ENCODE data around the gene TMEM69. TPM values are rescaled to one million over a fixed set of nuclear protein-coding genes. Genes with fewer than 3 reads are reported as not detected.

TMEM69 gene
- total and polyA plus RNA-seq, 2 experiments from 2014 or later: 31.3 to 69.7 TPM

- Histone ChIP-seq H3K4me1 (ENCODE audit: low read depth) (peaks cover 3% of the 10 kb centered on the region), H3K4me3 (no peak overlapping the region), H3K9me3 (ENCODE audit: low read depth) (no peaks in the 10 kb centered on the region), H3K27ac (peak overlapping the region; percentile 53), H3K36me3 (peaks cover 29% of the 10 kb centered on the region), H3K27me3 (no peaks in the 10 kb centered on the region)
- no peak for TF ChIP-seq CTCF (IDR thresholded peaks at IDR 0.05; ENCODE audit: low read depth, low read length)
- DNase-seq (ENCODE audit: low read depth in 1 of 2, low spot score in 1 of 2): peak; percentile 15 to 78
Measured at GRCh38 chr1:45647248-45648021, 40.5 kb upstream of the TMEM69 start.

GRCh38 chr1:45654540-45655280, 33.3 kb upstream of the TMEM69 start:
- DNase-seq (ENCODE audit: low read depth in 1 of 2, low spot score in 1 of 2): peak in 1 of 2 donors; percentile 12
- peaks cover 88% of the 10 kb centered on the region for H3K36me3 ChIP-seq
- no peaks in the 10 kb centered on the region for H3K9me3 ChIP-seq (ENCODE audit: low read depth)
- no peak overlapping the region for H3K4me3 ChIP-seq
- no peaks in the 10 kb centered on the region for H3K4me1 ChIP-seq (ENCODE audit: low read depth)
- H3K27ac ChIP-seq: no peak overlapping the region
- no peak for TF ChIP-seq CTCF (IDR thresholded peaks at IDR 0.05; ENCODE audit: low read depth, low read length)
- no peaks in the 10 kb centered on the region for H3K27me3 ChIP-seq

- Histone ChIP-seq H3K36me3 (peaks cover 85% of the 10 kb centered on the region), H3K9me3 (ENCODE audit: low read depth) (no peaks in the 10 kb centered on the region), H3K4me1 (ENCODE audit: low read depth) (no peaks in the 10 kb centered on the region), H3K27me3 (no peaks in the 10 kb centered on the region), H3K27ac (no peak overlapping the region), H3K4me3 (no peak overlapping the region)
- no peak for DNase-seq (ENCODE audit: low read depth in 1 of 2, low spot score in 1 of 2)
- TF ChIP-seq CTCF (IDR thresholded peaks at IDR 0.05; ENCODE audit: low read depth, low read length): no peak
Measured at GRCh38 chr1:45656573-45657226, 31.3 kb upstream of the TMEM69 start.

- Histone ChIP-seq H3K4me3 (no peak overlapping the region), H3K27me3 (no peaks in the 10 kb centered on the region), H3K27ac (no peak overlapping the region), H3K36me3 (peaks cover 72% of the 10 kb centered on the region), H3K9me3 (ENCODE audit: low read depth) (no peaks in the 10 kb centered on the region), H3K4me1 (ENCODE audit: low read depth) (no peaks in the 10 kb centered on the region)
- TF ChIP-seq CTCF (IDR thresholded peaks at IDR 0.05; ENCODE audit: low read depth, low read length): no peak
- DNase-seq (ENCODE audit: low read depth in 1 of 2, low spot score in 1 of 2): no peak
Measured at GRCh38 chr1:45658171-45658570, 29.8 kb upstream of the TMEM69 start.

- no peak for DNase-seq (ENCODE audit: low read depth in 1 of 2, low spot score in 1 of 2)
- H3K36me3 ChIP-seq: peaks cover 61% of the 10 kb centered on the region
- TF ChIP-seq CTCF (IDR thresholded peaks at IDR 0.05; ENCODE audit: low read depth, low read length): no peak
- no peak overlapping the region for H3K27ac ChIP-seq
- no peaks in the 10 kb centered on the region for H3K27me3 ChIP-seq
- no peaks in the 10 kb centered on the region for H3K4me1 ChIP-seq (ENCODE audit: low read depth)
- no peaks in the 10 kb centered on the region for H3K9me3 ChIP-seq (ENCODE audit: low read depth)
- H3K4me3 ChIP-seq: no peak overlapping the region
Measured at GRCh38 chr1:45659222-45659621, 28.8 kb upstream of the TMEM69 start.
